NCI-H748 (cell line): Measurements from ENCODE around the gene HRK.

Source experiments
- DNase-seq: peaks from one replicate; lab custom pipeline; 2025; ENCODE audit not compliant: unreplicated experiment; lab: John Stamatoyannopoulos, UW

The HRK gene

DNA sequence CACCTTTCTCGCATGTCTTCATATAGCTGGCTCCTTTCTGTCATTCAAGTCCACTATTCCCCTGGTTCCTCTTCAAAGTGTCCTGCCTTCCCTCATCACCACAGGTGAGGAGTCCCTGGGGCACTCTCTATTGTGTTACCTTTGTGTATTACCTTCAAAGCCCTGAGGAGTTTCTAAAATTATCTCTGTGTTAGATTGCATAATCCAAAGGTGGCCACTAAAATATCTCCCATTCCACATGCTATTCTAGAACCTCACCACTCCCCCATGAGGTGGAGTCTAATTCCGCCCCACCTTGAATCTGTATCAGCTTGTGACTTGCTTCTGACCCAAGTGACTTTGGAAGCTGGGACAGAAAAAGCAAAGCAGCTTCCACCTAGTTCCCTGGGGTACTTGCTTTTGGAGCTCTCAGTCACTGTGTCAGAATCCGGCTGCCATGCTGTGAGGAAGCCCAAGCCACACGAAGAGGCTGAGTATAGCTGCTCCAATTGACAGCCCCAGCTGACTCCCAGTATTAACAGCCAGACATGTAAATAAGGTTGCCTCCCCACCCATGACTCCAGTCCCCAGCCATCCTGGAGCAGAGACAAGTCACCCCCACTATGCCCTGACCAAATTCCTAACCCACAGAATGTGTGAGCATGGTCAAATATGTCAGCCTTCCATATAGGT is 6.8 kb downstream of the HRK start:
- DNase-seq = no peak

DNA sequence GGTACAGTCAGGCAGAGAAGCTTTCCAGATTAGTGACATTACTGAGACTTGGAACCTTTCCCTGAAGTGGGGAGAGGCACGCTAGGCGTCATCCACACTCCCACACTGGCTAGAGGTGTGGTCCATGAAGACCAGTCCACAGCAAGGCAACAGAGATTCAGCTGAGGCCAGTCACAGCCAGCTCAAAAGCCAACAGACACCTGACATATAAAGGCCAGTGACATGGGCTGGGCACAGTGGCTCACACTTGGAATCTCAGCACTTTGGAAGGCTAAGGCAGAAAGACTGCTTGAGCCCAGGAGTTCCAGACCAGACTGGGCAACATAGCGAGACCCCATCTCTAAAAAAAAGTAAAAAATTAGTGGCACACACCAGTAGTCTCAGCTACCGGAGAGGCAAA is 10.9 kb downstream of the HRK start:
- DNase-seq = no peak

DNA sequence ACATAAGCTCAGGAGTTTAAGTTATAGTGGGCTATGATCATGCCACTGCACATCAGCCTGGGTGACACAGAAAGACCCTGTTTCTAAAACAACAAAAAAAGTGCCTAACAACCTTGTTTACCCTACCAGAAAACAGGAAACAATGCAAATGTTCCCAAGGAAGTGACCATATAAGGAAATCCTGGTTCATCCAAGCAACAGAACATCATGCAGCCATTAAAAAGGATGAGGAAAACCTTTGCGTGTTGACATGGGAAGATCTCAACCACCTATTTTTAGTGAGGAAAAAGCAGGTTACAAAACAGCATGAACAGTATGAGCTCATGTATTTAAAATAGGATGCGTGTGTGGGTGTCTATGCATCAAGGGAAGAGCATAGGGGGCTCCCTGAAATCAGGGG is 13.7 kb downstream of the HRK start:
- no peak for DNase-seq

DNA sequence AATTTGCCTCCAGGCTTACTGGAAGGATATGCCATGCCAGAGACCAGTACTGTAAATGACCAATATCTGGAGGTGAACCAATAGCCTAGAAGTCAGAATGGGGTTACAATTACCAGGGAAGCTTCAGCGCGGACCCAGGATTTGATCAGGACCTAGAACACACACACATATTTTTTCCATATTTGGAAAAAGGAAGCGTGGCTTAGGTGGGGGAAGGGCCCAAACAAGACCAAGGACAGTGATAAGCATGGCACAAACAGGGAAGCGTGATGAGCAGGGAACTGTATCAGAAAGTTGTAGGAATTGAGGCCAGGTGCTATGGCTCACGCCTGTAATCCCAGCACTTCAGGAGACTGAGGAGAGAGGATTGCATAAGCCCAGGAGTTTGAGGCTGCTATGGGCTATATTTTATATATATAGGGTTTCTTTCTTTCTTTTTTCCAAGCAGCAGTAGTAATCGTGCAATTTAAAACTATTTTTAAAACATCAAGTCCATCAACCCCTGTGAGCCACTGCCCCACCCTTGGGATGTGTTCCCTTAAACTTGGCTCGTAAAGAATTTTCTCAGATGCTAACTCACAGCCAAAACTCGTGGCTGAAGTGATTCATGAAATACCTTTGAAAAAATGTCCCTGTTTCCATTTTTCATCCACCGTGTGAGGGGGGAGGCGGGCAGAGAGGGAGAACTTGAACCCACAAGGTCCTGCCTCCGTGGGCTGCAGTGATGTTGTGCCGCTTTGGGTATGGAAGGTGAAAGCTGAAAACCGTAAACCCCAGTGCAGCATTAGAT is 16.7 kb downstream of the HRK start:
- DNase-seq = no peak

DNA sequence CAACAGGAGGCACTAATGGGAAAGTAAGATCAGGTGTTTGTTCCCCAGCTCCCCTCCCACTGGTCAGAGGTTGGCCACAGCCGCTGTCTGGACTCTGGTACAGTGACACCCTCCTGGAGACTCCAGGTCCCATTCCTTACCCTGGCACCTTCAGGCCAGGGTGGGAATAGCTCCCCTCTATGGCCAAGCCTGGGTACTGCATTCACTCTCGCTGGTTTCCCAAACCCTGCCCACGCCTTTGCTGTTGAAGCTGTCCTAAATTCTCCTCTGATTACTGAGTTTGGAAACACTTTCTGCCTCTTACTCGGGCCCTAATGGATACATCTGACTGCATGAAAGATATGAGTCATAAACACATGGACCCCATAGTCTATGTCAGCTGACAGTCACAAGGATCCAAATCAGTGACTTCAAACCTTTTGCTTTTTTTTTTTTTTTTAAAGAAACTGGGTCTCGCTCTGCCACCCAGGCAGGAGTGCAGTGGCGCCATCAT is 17.9 kb downstream of the HRK start:
- peak; percentile 9 for DNase-seq

DNA sequence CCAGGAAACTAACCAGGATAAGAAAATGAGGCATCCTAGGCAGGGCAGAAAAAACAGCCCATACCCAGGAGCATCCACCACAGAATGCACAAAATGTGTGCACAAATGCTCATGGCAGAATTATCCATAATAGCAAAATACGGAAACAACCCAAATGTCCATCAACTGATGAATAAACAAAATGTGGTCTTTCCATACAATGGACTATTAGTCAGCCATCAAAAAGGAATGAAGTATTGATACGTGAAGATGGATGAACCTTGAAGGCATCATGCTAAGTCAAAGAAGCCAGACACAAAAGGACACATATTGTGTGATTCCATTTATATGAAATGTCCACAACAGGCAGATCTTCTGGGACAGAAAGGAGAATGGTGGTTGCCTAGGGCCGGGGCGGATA is 19.1 kb downstream of the HRK start:
- DNase-seq = no peak

DNA sequence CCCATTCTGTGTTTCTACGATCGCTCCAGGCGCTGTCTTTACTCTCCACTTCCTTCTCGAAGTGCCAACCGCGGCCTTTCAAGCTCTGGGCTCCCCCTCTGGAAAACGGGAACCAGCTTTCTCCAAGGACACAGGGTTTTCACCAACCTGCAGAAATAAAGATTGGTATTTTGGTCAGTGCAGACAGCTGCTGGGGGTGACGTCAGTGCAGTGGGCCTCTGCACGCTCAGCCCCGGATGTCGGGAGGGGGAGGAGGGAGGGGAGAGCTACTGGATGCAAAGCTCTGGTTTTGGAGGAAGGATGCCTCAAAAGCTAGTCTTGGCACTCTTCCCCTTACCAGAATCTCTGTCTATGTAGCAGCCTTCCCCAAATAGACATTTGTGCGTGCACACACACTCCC is 19.9 kb downstream of the HRK start:
- peak; percentile 16 for DNase-seq

DNA sequence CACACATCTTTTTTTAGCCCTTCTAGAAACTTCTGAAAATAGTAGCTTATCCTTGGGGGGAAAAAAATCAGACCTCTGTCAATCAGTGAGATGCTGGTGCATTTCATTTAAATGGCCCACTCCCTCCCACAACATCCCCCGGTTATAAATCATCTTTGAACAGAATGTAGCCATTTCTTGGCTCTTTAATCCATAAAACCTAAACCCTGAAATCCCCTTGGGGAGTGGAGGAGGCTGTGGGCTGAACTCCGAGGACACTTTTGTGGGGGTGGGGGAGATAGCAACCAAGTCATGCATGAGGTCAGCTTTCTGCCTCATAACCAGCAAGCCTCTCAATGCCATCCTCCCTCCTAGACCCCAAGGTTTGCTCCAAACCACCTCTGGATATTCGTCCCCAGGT is 21.0 kb downstream of the HRK start:
- no peak for DNase-seq

DNA sequence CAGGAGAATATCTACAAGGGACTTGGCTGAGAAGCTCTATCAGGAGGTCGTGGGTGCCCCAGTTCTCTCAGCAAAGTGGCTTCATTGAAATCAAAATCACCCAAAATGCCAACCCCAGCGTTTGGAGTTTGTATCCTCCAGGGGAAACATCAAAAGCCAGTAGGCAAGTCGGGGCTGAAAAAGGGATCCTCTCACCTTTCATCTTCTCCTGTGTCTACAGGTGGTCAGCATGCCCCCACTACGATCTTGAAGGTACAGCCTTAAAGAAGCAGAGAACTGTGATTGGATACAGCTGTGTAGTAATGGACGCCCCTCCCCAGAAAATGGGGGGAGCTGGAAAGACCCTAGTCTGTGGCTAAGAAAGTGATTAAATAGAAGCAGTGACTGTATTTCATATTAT is 22.2 kb downstream of the HRK start:
- DNase-seq = no peak

DNA sequence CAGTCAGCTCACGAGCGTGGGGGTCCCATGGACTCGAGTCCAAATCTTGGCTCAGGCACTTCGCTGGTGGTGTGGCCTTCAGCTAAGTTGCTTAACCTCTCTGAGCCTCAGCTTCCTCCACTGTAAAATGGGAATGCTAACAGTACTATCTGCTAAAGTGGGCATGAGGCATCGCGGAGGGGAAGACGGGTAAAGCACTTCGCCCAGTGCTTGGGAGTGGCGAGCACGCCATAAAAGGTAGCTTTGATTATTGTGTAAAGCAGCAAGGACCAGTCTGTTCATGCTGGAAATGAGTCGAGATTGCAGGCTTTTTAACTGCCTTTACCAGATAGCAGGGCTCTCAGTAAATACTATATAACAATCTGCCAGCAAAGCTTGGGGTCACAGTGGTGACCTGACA is 24.5 kb downstream of the HRK start:
- no peak for DNase-seq

DNA sequence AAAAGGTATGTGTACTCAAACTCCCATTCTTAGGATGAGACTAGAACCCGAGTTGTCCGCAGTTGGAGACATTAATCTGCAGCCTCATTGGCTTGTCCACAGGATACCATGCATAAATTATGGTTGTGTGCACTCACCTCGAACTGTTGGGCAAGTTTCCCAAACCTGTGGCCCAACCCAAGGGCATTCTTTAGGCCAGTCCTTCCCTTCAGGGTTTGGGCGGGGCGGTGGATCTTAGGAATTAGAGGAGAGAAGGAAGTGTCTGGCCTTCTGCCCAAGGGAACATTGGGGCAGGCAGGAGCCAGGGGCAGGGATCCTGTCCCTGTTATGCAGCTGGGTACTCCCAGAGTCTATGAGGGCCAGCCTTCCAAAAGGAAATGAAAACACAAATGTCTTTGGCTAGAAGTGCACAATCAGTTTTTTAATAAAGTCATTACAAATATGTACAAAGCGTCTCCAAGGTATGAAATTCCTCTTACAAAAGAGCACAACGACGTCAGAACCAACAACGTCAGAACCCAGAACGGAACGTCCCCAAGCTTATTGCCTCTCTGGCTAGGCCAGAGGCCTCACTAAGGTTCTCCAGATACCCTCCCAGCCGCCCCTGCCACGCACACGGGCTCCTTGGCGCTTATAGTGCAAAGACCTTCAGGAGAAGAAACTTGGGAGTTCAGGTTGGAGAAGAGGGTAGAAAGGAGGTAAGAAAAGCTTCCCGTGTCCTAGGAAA is 25.3 kb downstream of the HRK start:
- no peak for DNase-seq

DNA sequence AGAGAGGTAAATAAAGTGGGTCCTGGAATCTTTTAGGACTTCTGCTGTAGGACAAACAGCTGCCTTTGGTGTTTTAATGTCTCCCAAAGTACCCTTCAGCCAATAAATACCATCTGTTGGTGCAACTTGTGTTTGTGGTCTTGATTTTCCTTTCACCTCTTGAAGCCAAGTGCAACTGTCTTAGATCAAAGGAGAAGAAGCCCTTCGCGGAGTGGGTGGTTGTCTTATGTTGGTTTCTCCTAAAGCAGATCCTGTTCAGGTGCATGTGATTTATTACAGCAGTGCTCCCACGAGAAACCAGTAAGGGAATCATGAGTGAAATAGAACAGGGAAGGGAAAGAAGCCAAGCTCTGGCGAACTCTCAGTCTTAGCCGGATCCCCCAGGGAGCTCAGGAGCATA is 27.7 kb downstream of the HRK start:
- DNase-seq = no peak

DNA sequence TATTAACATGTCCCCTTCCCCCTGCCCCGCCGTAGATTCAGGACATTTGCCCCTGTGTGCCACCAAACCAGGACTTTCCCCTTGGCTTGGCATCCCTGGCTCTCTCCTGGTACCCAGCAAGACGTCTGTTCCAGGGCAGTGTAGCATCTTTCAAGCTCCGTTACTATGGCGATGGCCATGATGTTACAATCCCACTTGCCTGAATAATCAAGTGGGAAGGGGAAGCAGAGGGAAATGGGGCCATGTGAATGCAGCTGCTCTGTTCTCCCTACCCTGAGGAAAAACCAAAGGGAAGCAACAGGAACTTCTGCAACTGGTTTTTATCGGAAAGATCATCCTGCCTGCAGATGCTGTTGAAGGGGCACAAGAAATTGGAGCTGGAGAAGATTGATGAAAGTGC is 28.9 kb downstream of the HRK start:
- DNase-seq = peak; percentile 13

DNA sequence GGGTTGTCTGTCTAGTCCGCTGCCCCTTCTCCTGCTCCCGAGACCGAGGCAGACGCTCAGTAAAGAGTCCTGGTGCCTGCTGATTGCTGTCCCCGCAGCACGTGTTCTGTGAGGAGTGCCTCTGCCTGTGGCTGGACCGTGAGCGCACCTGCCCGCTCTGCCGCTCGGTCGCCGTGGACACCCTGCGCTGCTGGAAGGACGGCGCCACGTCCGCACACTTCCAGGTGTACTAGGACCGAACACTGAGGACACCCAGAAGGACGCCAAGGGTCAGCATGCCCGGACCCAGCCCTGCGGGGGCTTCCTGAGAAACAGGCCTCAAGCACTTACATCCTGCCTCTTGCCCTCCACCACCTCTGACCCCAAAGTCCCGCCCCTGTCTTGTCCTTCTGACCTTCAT is 32.0 kb downstream of the HRK start:
- no peak for DNase-seq

DNA sequence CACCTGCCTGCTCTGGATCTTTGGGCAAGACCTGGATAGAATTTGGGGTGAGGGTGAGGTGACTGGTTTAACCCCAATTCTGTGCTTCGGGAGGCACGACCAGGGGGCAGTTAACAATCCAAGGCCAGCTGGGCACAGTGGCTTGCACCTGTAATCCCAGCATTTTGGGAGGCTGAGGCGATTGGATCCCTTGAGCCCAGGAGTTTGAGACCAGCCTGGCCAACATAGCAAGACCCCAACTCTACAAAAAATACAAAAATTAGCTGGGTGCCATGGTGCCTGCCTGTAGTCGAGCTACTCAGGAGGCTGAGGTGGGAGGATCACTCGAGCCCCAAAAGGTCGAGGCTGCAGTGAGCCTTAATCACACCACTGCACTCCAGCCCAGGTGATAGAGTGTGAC is 38.2 kb downstream of the HRK start:
- DNase-seq = no peak

DNA sequence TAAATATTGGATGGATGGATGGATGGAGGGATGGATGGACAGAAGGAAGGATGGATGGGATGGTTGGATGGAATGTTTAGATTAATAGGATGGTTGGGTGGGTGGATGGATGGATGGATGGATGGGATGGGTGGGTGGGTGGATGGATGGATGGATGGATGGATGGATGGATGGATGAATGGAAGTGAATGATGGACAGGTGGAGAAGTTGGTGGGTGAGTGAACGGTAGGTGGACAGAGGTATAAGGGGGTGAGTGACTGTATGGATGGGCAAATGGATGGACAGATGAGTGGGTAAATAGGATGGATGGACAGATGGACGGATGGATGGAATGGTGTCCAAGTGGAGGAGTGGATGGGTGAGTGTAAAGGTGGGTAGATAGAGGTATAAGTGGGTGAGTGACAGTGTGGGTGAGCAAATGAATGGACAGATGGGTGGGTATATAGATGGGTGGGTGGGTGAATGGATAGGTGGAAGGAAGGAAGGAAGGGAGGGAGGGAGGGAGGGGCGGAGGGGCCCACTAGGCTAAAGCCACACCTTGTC is 41.9 kb downstream of the HRK start:
- DNase-seq = no peak

DNA sequence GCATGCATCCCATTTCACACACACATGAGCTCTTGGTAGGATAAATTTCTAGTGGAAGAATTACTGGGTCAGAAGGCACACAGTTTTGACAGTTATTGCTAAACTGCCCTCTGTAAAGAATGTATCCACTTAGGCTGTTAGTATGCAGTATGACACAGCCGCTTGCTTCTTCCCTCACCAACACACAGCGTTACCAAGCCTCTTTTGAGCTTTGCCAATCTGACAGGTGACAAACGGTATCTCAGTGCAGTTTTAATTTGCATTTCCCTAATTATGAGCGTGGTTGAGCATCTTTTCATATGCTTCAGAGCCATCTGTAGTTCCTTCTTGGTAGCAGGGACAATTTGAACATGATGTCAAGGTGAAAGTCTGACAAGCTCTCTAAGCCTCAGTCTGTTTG is 42.9 kb downstream of the HRK start:
- no peak for DNase-seq

DNA sequence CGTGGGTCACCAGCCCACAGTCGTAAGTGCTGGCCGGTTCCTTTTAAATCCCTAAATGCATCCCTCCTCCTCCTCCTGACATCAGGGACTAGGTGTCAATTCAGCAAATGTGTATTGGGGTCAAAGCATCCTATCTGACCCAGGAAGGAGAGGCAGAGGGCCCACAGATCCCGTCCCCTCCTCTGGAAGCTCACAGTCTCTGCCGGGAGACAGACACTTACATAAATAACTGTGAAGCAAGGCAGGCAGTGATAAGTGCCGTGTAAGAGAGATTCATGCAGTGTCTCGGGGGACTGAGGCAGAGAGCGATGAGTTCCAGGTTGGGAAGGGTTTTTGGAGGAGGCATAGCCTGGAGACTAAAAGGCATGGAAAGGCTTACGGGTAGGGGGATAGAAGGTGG is 44.1 kb downstream of the HRK start:
- no peak for DNase-seq

DNA sequence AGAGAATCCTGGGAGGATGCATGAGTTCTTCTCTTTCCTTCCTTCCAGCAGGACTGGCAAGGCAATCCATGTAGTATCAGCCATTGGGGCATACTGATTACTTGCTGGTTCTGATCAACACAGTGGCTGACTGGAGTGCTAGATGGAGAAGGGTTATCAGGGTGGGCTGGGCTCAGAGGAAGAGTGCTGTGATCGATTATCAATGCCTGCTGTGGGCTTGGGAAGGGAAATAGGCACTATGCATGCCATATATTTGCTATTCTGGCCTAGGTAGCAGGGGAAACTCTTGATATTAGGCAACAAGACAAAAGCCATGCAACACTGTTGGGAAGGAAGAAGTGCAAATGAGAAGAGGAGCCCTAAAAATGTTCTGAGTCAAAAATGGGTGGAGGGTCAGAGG is 45.8 kb downstream of the HRK start:
- no peak for DNase-seq

DNA sequence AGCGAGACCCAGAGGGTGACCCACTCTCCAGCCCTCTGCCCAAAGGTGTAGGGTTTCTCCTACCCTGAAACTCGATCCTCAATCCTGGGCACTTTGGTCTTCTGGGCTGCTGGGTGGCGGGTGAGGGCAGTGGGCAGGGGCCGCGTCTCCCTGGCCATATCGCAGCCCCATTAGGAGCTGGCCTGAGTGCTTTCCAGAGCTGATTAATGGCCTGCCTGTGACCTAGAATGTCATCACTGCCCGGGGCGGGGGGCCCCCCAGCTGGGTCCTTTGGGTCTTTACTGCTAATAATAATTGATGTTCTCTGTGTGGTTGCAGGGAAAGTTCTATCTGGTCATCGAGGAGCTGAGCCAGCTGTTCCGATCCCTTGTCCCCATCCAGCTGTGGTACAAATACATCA is 47.8 kb downstream of the HRK start:
- DNase-seq = no peak

DNA sequence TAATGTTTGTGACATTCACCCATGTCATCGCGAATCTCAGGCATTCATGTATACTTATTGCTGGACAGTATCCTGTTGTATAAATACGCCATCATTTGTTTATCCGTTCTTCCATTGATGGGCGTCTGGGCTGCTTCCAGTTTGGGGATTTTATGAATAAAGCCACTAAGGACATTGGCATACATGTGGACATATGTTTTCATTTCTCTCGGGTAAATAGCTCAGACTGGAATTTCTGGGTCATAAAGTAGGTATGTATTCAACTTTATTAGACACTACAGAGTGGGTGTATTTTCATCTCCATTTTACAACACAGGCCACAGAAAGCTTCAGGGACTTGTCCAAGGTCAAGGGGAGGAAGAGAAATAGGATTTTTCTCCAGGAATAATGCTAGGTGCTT is 48.9 kb downstream of the HRK start:
- DNase-seq = no peak

DNA sequence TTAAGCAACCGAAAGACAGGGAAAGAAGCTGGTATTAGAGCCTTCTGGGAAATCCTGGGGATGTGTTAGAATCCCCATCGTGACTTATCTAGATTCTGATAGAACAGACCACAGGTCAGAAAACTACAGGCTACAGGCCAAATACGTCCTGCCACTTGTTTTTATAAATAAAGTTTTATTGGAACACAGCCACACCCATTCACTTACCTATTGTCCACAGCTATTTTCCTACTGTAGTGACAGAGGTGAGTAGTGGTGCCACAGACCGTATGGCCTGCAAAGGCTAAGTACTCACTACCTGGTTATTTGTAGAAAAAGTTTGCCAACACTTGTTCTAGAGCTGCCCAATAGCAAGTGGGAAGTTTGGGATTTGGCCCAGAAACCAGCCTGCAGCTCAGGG is 53.8 kb downstream of the HRK start:
- no peak for DNase-seq
